Measurements from ENCODE around the gene ZNF273.

Gene ZNF273

DNA sequence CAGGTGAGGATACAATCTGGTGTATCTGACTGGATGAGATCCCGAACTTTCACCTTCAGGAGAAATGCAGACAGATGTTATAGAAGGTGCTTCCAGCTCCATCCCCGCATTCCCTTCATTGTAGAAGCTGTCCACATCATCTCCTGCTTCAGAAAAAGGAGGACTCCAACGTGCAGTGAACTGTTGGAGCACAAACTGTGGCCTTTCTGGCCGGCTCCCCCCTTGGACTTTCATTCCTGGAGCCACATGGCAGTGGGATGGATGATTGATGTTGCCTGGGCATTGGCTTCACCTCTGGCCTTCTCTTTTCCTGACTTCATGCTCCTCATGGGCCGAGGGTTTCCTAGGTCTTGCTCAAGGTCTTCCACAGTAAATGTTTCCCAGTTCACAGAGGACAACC is 29.6 kb upstream of the ZNF273 start:
- Mint-ChIP-seq H3K4me1 (ENCODE audit: low read depth) (peaks cover 7% of the 10 kb centered on the region), H3K4me3 (no peak overlapping the region), H3K27ac (no peak overlapping the region), H3K36me3 (no peaks in the 10 kb centered on the region), H3K9me3 (ENCODE audit: low read depth) (no peaks in the 10 kb centered on the region), H3K27me3 (peaks cover 7% of the 10 kb centered on the region)

DNA sequence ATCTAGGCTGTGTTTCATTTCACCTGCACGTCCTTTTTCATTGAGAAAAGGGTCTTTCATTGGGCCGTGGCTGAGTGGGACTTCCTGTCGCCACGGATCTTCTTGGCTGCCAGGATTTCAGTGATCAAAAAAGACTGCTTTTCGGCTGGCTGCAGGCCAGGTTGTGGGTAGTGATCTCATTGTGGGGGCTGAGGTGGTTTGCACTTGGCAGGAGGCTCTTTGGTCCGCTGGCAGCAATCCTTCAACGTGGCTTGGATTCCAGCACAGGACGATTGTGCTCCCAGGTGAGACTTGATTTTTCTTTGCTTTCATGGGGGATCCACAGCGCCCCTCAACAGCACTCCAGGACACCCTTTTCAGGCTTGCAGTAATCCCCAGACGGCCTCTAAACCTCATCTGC is 29.0 kb upstream of the ZNF273 start:
- Mint-ChIP-seq H3K4me3 (no peak overlapping the region), H3K9me3 (ENCODE audit: low read depth) (no peaks in the 10 kb centered on the region), H3K27ac (no peak overlapping the region), H3K27me3 (peaks cover 7% of the 10 kb centered on the region), H3K4me1 (ENCODE audit: low read depth) (peaks cover 10% of the 10 kb centered on the region), H3K36me3 (no peaks in the 10 kb centered on the region)

DNA sequence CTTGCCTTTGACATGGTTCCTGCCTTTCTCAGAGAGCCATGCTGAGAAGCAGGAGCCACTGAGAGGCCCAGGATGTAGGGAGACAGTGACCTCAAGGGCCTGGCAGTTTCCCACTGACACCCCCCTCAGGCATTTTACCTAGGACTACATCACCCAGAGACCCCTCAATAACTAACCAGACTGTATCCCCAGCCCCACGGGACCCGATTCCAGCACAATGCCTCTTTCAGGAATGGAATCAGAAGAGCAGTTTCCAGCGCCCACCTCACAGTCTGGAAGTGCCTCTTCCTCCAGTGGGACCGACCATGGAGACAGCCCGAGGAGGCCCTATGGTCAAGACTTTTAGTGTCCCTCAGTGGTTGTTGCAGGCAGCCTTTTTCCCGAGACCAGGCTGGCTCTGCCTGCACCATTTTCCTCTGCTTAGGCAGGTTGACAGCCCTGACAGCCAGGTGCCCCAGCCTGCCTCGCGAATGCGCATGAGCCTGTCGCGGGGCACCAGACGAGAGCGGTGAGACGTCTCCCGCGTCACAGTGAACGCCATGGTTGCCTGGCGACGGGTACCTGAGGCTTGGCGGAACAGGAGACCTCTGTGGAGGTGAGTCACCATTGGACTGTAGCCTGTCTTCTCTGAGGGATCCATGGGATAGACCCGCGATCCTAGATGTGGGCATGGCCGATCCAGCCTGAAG is 28.4 kb upstream of the ZNF273 start:
- Mint-ChIP-seq H3K27me3 (peaks cover 7% of the 10 kb centered on the region), H3K4me3 (no peak overlapping the region), H3K27ac (no peak overlapping the region), H3K9me3 (ENCODE audit: low read depth) (no peaks in the 10 kb centered on the region), H3K4me1 (ENCODE audit: low read depth) (peaks cover 10% of the 10 kb centered on the region), H3K36me3 (no peaks in the 10 kb centered on the region)

DNA sequence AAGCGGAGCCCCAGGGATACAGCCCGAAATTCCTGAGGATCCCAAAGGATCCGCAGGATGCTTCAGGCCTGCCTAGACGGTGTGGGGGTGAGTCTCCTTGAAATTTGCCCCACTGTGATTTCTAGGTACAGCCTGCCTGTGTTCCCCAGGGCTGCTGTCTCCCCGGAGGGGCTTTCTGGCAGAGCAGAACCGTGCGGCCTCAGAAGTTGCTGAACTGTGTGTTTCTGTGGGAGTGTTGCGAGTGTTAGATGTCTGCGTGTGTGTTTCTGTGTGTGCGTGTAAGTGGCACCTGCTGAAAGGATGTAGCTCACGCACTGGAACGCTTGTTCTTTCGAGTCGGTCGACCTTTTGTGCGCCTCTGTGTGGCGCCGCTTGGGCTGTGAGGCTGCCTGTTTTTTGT is 27.8 kb upstream of the ZNF273 start:
- H3K4me3 Mint-ChIP-seq = no peak overlapping the region
- peaks cover 7% of the 10 kb centered on the region for H3K27me3 Mint-ChIP-seq
- H3K27ac Mint-ChIP-seq = no peak overlapping the region
- no peaks in the 10 kb centered on the region for H3K36me3 Mint-ChIP-seq
- H3K9me3 Mint-ChIP-seq (ENCODE audit: low read depth) = no peaks in the 10 kb centered on the region
- peaks cover 10% of the 10 kb centered on the region for H3K4me1 Mint-ChIP-seq (ENCODE audit: low read depth)

DNA sequence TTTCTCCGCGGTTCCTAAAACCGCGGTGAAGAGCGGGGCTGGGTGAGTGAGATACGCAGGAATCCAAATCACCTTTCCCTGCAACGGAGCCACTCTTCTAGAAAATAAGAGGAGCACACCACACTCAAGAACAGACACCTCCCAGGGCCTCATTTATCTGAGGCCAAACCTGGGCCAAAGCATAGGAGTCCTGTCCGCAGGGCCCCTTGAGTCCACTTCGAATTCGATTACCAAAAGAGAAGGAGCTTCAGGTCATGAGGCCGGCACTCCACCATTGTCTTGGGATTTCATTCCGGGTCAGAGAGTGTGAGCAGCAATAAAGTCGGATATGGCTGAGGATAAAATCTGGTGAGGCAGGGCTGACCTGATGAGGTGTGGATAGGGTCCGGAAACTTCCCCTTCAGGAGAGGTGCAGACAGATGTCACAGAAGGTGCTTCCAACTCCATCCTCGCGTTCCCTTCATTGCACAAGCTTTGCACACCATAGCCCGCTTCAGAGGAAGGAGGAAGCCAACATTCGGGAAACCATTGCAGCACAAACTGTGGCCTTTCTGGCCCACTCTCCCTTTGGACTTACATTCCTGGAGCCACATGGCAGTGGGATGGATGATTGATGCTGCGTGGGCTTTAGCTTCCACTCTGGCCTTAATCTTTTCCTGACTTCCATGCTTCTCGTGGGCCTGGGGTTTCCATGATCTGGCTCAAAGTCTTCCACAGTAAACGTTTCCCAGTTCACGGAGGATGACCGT is 27.2 kb upstream of the ZNF273 start:
- Mint-ChIP-seq H3K4me3 (no peak overlapping the region), H3K4me1 (ENCODE audit: low read depth) (peaks cover 10% of the 10 kb centered on the region), H3K27ac (no peak overlapping the region), H3K27me3 (peaks cover 9% of the 10 kb centered on the region), H3K36me3 (no peaks in the 10 kb centered on the region), H3K9me3 (ENCODE audit: low read depth) (no peaks in the 10 kb centered on the region)

DNA sequence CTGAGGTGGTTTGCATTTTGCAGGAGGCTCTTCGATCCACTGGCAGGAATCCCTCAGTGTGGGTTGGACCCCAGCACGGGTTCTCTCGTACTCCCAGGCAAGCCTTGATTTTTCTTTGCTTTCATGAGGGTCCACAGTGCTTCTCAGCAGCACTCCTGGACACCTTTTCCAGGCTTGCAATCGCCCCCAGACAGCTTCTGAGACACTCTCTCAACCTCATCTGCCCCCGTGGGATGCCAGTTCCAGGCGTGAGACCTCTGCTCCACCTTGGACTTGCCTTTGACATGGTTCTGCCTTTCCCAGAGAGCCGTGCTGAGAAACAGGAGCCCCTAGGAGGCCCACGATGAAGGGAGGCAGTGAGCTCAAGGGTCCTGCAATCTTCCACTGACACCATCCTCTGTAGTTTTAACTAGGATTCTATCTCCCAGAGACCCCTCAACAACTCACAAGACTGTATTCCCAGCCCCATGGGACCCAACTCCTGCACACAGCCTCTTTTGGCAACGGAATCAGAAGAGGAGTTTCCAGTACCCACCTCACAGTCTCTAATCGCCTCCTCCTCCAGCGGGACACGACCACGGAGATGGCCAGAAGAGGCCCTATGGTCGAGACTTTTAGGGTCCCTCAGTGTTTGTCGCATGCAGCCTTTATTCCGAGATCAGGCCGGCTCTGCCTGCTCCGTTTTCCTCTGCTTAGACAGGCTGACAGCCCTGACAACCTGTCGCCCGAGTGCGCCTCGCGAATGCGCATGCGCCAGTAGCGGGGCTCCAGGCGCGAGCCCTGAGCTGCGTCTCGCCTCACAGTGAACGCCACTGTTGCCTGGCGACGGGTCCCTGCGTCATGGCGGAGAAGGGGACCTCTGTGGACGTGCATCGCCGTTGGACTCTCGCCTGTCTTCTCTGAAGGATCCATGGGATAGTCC is 26.0 kb upstream of the ZNF273 start:
- H3K4me3 Mint-ChIP-seq = peak overlapping the region; percentile 75

DNA sequence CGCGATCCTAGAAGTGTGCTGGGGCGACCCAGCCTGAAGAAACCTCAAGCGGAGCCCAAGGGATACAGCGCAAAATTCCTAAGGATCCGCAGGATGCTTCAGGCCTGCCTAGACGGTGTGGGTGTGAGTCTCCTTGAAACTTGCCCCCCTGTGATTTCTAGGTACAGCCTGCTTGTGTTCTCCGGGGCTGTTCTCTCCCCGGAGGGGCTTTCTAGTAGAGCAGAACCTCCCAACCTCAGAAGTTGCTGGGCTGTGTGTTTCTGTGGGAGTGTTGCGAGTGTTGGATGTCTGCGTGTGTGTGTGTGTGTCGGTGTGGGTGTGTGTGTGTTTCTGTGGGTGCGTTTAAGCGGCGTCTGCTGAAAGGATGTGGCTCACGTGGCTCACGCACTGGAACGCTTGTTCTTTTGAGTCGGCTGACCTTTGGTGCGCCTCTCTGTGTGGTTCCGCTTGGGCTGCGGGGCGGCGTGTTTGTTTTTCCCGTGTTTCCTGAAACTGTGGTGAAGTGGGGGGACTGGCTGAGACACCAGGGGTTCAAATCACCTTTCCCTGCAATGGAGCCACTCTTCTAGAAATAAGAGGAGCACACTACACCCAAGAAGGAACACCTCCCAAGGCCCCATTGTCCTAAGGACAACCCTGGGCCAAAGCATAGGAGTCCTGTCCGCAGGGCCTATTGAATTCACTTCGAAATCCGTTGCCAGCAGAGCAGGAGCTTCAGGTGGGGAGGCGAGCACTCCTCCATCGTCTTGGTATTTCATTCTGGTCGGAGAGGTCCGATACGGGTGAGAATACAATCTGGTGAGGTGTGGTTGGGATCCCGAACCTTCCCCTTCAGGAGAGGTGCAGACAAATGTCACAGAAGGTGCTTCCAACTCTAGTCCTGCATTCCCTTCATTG is 25.1 kb upstream of the ZNF273 start:
- Mint-ChIP-seq H3K9me3 (ENCODE audit: low read depth) (no peaks in the 10 kb centered on the region), H3K4me1 (ENCODE audit: low read depth) (peaks cover 15% of the 10 kb centered on the region), H3K27ac (no peak overlapping the region), H3K4me3 (peak overlapping the region; percentile 75), H3K27me3 (peaks cover 14% of the 10 kb centered on the region), H3K36me3 (no peaks in the 10 kb centered on the region)

More for the DNA sequence above, 26.0 kb upstream of the ZNF273 start:
- peaks cover 11% of the 10 kb centered on the region for H3K27me3 Mint-ChIP-seq
- H3K4me1 Mint-ChIP-seq (ENCODE audit: low read depth) = peaks cover 10% of the 10 kb centered on the region
- no peaks in the 10 kb centered on the region for H3K36me3 Mint-ChIP-seq
- H3K9me3 Mint-ChIP-seq (ENCODE audit: low read depth) = no peaks in the 10 kb centered on the region
- H3K27ac Mint-ChIP-seq = no peak overlapping the region

DNA sequence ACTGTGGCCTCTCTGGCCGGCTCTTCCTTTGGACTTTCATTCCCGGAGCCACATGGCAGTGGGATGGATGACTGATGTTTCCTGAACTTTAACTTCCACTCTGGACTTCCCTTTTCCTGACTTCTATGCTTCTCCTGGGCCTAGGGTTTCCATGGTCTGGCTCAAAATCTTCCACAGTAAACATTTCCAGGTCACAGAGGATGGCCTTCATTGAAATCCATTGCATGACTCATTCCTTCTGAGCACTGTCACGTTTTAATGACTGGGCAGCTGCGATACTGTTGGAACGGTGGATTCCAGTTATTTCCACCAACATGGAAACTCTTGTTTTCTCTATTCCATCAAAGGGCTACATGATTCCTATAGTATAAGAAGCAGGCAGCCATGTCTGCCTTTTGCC is 24.4 kb upstream of the ZNF273 start:
- peak overlapping the region; percentile 18 for H3K4me3 Mint-ChIP-seq
- no peaks in the 10 kb centered on the region for H3K36me3 Mint-ChIP-seq
- H3K27ac Mint-ChIP-seq = no peak overlapping the region
- peaks cover 15% of the 10 kb centered on the region for H3K4me1 Mint-ChIP-seq (ENCODE audit: low read depth)
- H3K9me3 Mint-ChIP-seq (ENCODE audit: low read depth) = no peaks in the 10 kb centered on the region
- H3K27me3 Mint-ChIP-seq = peaks cover 17% of the 10 kb centered on the region

DNA sequence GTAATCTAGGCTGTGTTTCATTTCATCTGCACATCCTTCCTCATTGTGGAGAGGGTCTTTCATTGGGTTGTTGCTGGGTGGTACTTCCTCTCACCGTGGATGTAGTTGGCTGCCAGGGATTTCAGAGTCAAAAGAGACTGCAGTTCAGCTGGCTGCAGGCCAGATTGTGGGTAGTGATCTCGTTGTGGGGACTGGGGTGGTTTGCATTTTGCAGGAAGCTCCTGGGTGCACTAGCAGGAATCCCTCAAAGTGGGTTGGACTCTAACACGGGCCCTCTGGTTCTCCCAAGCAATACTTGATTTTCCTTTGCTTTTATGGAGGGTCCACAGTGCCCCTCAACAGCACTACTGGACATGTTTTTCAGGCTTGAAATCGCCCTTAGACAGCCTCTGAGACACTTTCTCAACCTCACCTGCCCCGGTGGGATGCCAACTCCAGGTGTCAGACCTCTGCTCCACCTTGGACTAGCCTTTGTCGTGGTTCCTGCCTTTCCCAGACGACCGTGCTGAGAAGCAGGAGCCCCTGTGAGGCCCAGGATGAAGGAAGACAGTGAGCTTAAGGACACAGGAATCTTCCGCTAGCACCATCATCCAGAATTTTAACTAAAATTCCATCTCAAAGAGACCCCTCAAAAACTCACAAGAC is 23.9 kb upstream of the ZNF273 start:
- Mint-ChIP-seq H3K9me3 (ENCODE audit: low read depth) (no peaks in the 10 kb centered on the region), H3K27ac (no peak overlapping the region), H3K4me3 (no peak overlapping the region), H3K27me3 (peaks cover 22% of the 10 kb centered on the region), H3K4me1 (ENCODE audit: low read depth) (peaks cover 15% of the 10 kb centered on the region), H3K36me3 (no peaks in the 10 kb centered on the region)

DNA sequence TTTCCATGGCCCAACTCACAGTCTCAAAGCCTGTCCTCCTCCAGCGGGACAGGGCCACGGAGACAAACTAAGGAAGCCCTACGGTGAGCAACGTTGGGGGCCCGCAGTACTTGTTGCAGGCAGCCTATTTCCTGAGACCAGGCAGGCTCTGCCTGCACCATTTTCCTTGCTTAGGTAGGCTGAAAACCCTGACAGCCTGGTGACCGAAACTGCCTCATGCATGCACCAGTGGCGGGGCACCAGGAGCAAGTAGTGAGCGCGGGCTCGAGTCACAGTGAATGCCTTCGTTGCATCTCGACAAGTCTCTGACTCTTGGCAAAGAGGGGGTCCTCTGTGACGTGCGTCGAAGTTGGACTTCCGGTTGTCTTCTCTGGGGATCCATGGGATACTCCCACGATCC is 23.3 kb upstream of the ZNF273 start:
- Mint-ChIP-seq H3K4me1 (ENCODE audit: low read depth) (peaks cover 15% of the 10 kb centered on the region), H3K9me3 (ENCODE audit: low read depth) (no peaks in the 10 kb centered on the region), H3K27ac (no peak overlapping the region), H3K27me3 (peaks cover 22% of the 10 kb centered on the region), H3K4me3 (no peak overlapping the region), H3K36me3 (no peaks in the 10 kb centered on the region)

DNA sequence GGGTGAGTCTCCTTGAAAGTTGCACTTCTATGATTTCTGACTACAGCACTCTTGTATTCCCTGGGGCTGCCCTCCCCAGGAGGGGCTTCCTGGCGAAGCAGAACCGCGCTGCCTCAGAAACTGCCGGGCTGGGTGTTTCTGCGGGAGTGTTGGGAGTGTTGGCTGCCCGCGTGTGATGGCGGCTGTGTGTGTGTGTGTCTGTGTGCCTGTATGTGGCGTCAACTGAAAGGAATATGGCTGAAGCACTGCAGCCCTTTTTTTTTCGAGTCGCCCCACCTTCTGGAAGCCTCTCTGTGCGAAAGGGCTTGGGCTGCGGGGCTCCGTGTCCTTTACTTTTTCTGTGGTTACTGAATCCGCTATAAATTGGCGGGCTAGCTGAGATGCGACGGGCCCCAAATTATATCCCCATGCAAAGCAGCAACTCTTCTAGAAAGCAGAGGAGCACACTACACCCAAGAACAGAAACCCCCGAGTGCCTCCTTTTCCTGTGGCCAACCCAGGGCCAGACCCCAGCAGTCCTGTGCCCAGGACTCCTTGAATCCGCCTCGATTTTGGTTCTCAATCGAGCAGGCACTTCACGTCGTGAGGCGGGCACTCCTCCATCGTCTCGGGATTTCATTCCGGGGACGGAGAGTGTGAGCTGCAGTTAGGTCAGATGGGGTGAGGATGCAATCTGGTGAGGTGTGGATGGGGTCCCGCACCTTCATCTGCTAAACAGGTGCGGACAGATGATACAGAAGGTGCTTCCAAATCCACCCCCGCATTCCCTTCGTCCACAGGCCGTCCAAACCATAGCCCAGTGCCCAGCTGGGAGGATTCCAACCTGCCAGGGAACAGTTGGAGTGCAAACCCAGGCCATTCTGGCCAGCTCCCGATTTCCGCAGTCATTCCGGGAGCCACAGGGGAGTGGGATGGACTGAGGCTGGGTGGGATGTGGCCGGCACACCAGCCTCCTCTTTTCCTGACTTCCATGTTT is 22.5 kb upstream of the ZNF273 start:
- Mint-ChIP-seq H3K4me1 (ENCODE audit: low read depth) (peaks cover 17% of the 10 kb centered on the region), H3K9me3 (ENCODE audit: low read depth) (no peaks in the 10 kb centered on the region), H3K27me3 (peaks cover 24% of the 10 kb centered on the region), H3K4me3 (no peak overlapping the region), H3K27ac (no peak overlapping the region), H3K36me3 (peaks cover 4% of the 10 kb centered on the region)

DNA sequence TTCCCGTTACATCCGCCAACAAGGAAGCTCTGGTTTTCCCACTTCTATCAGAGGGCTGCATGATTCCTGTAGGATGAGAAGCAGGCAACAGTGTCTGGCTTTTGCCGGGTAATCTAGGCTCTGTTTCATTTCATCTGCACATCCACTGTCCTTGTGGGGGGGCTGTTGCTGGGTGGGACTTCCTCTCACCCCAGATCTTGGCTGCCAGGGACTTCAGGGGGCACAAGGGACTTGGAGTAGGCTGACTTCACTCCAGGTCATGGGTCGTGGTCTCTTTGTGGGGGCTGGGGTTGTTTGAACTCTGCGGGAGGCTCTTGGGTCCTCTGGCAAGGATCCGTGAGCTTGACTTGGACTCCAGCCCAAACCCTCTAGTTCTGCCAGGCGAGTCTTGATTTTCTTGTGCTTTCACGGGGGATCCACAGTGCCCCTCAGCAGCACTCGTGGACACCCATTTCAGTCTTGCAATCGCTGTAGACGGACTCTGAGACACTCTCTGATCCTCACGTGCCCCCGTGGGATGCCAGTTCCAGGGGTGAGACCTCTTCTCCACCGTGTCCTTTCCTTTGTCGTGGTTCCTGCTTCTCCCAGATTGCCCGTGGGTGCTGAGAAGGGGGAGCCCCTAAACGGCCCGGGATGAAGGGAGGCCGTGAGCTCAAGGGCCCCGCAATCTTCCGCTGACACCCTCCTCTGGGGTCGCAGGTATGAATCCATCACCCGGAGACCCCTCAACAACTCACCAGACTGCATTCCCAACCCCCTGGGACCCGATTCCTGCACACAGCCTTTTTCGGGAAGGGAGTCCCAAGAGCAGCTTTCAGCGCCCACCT is 21.4 kb upstream of the ZNF273 start:
- H3K4me1 Mint-ChIP-seq (ENCODE audit: low read depth) = peaks cover 20% of the 10 kb centered on the region
- H3K27ac Mint-ChIP-seq = no peak overlapping the region
- peaks cover 28% of the 10 kb centered on the region for H3K27me3 Mint-ChIP-seq
- H3K36me3 Mint-ChIP-seq = peaks cover 4% of the 10 kb centered on the region
- peak overlapping the region; percentile 44 for H3K4me3 Mint-ChIP-seq
- H3K9me3 Mint-ChIP-seq (ENCODE audit: low read depth) = no peaks in the 10 kb centered on the region

Measured in activated naive CD8-positive, alpha-beta T cell (primary cell).